ENCODE data around the gene ZNF785.

DNA sequence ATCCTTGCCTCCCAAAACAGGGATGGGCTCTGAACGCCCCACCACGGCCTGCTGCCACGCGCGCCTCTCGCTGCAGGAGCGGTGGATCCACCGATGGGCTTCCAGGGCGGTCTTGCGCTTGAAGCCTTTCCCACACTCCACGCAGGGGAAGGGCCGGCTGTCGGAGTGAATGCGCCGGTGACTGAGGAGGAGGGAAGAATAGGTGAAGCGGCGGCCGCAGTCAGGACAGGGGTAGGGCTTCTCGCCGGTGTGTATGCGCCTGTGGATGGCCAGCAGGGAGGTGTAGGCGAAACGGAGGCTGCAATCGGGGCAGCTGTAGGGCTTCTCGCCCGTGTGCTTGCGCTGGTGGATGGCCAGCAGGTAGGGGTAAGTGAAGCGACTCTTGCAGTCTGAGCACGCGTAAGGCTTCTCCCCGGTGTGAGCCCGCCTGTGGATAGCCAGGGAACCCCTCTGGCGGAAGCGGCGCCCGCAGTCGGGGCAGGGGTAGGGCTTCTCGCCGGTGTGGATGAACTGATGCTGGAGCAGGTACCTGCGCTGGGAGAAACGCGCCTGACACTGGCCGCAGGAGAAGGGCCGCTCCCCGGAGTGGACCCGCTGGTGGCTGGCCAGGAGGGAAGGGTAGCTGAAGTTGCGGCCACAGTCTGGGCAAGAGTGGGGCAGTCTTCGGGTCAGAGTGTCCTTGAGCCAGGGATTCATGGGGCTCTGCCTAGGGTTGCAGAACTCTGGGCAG, 2.7 kb downstream of the ZNF785 start:
- TF ChIP-seq POLR2AphosphoS5 (IDR thresholded peaks at IDR 0.05; ENCODE audit: low read depth, low read length) (no peak), TAF1 (IDR thresholded peaks at IDR 0.05; ENCODE audit: borderline replicate concordance, insufficient read depth, low read length) (no peak)

All from PFSK-1 (cell line).